RWPE2 (cell line): ENCODE data around the gene LMCD1.

Source experiments
- ATAC-seq: fragments of 200-7000 bp; cut with Tn5 transposase; 3 replicates; pipeline ENCODE4 v1.9.1; 2021; ENCODE audit warnings: low read depth
- DNase-seq: peaks from one replicate; pipeline ENCODE4 v3.0.0-alpha.2; 2020; ENCODE audit warnings: low spot score
- H3K27ac ChIP-seq: fragments of 450-650 bp; 2 replicates; pipeline ENCODE4 v1.5.1; 2017; ENCODE audit warnings: mild to moderate bottlenecking; ENCODE audit not compliant: poor library complexity, severe bottlenecking
- H3K27me3 ChIP-seq: fragments of 250-450 bp; sonication (Bioruptor Pico); 2 replicates; pipeline ENCODE4 v1.5.1; 2021; ENCODE audit warnings: mild to moderate bottlenecking, moderate library complexity; ENCODE audit not compliant: insufficient read depth, poor library complexity, severe bottlenecking
- H3K36me3 ChIP-seq: fragments of 250-450 bp; sonication (Bioruptor Pico); 2 replicates; pipeline ENCODE4 v1.5.1; 2020; ENCODE audit warnings: low read depth, mild to moderate bottlenecking, moderate library complexity
- H3K4me1 ChIP-seq: fragments of 250-450 bp; sonication (Bioruptor Pico); 2 replicates; pipeline ENCODE4 v1.5.1; 2021; ENCODE audit warnings: mild to moderate bottlenecking, moderate library complexity; ENCODE audit not compliant: insufficient read depth, poor library complexity, severe bottlenecking
- H3K4me3 ChIP-seq: fragments of 250-450 bp; sonication (Bioruptor Pico); 2 replicates; pipeline ENCODE4 v1.5.1; 2021; ENCODE audit warnings: mild to moderate bottlenecking, moderate library complexity; ENCODE audit not compliant: severe bottlenecking
- H3K9me3 ChIP-seq: fragments of 250-450 bp; sonication (Bioruptor Pico); 2 replicates; pipeline ENCODE4 v1.5.1; 2021; ENCODE audit warnings: mild to moderate bottlenecking, moderate library complexity; ENCODE audit not compliant: severe bottlenecking
- CTCF ChIP-seq: fragments of 450-650 bp; IDR thresholded peaks from one replicate; pipeline ENCODE4 v1.5.1; 2017; ENCODE audit warnings: mild to moderate bottlenecking, moderate library complexity; ENCODE audit not compliant: poor library complexity, severe bottlenecking

LMCD1 gene

GRCh38 chr3:8548502-8549275 lies 47.1 kb downstream of the LMCD1 start:
- no peak for DNase-seq

GRCh38 chr3:8549354-8549753 lies 47.7 kb downstream of the LMCD1 start:
- no peak overlapping the region for H3K4me3 ChIP-seq
- H3K36me3 ChIP-seq: no peaks in the 10 kb centered on the region
- no peak overlapping the region for H3K27ac ChIP-seq
- no peaks in the 10 kb centered on the region for H3K4me1 ChIP-seq
- no peaks in the 10 kb centered on the region for H3K9me3 ChIP-seq
- no peaks in the 10 kb centered on the region for H3K27me3 ChIP-seq
- TF ChIP-seq CTCF: no peak
- ATAC-seq (no peak), DNase-seq (no peak)

More at GRCh38 chr3:8548502-8549275, 47.1 kb downstream of the LMCD1 start:
- Histone ChIP-seq H3K4me3 (no peak overlapping the region), H3K36me3 (no peaks in the 10 kb centered on the region), H3K4me1 (no peaks in the 10 kb centered on the region), H3K9me3 (no peaks in the 10 kb centered on the region), H3K27me3 (no peaks in the 10 kb centered on the region), H3K27ac (no peak overlapping the region)
- TF ChIP-seq CTCF: no peak
- no peak for ATAC-seq

GRCh38 chr3:8550611-8551010 lies 49.0 kb downstream of the LMCD1 start:
- TF ChIP-seq CTCF: no peak
- Histone ChIP-seq H3K9me3 (no peaks in the 10 kb centered on the region), H3K4me3 (no peak overlapping the region), H3K27ac (no peak overlapping the region), H3K27me3 (no peaks in the 10 kb centered on the region), H3K4me1 (no peaks in the 10 kb centered on the region), H3K36me3 (no peaks in the 10 kb centered on the region)
- no peak for DNase-seq
- ATAC-seq: no peak

GRCh38 chr3:8552223-8552762 lies 50.7 kb downstream of the LMCD1 start:
- H3K9me3 ChIP-seq: no peaks in the 10 kb centered on the region
- H3K36me3 ChIP-seq: no peaks in the 10 kb centered on the region
- TF ChIP-seq CTCF: no peak
- no peak for ATAC-seq
- no peak for DNase-seq
- H3K4me1 ChIP-seq: no peaks in the 10 kb centered on the region
- no peak overlapping the region for H3K27ac ChIP-seq
- H3K4me3 ChIP-seq: no peak overlapping the region
- no peaks in the 10 kb centered on the region for H3K27me3 ChIP-seq

GRCh38 chr3:8553405-8553804 lies 51.8 kb downstream of the LMCD1 start:
- Histone ChIP-seq H3K4me1 (no peaks in the 10 kb centered on the region), H3K36me3 (no peaks in the 10 kb centered on the region), H3K27ac (no peak overlapping the region), H3K4me3 (no peak overlapping the region), H3K9me3 (no peaks in the 10 kb centered on the region), H3K27me3 (no peaks in the 10 kb centered on the region)
- no peak for TF ChIP-seq CTCF
- no peak for DNase-seq
- ATAC-seq: no peak
